Erythroblast (primary cell): Measurements from ENCODE around the gene FAHD2A.

Source experiments
- GATA1 ChIP-seq: IDR thresholded peaks from 2 replicates; pipeline ENCODE4 v1.6.1; 2011; ENCODE audit warnings: low read depth, mild to moderate bottlenecking, control low read depth, low read length, moderate library complexity
- POLR2A ChIP-seq: IDR thresholded peaks from 2 replicates; pipeline ENCODE4 v1.6.1; 2011; ENCODE audit warnings: mild to moderate bottlenecking, low read length

DNA sequence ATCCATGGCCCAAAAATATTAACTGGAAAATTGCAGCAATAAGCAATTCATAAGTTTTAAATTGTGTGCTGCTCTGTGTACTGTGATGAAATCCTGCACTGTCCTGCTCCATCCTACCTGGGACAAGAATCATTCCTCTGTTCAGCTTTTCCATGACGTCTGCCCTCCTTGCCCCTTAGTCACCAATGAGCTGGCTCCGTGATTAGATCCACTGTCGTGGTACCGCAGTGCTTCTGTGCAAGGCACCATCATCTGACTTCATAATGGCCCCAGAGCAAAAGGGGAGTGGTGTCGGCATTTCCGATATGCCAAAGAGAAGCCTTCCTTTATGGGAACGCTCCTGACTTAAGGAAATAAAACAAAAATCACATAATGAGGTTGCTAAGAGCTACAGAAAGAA lies 3.4 kb upstream of the FAHD2A start:
- TF ChIP-seq POLR2A (no peak), GATA1 (no peak)
